ENCODE data around the gene GCLC. TPM values are rescaled to one million over a fixed set of nuclear protein-coding genes. Genes with fewer than 3 reads are reported as not detected.

The GCLC gene
- total RNA-seq, 1 experiment from 2014 or later = 47.1 TPM

- TF ChIP-seq HMGXB4 (CRISPR knock-in tag; IDR thresholded peaks at IDR 0.05) (no peak), ZNF263 (CRISPR knock-in tag; IDR thresholded peaks at IDR 0.05; ENCODE audit: low read depth) (no peak), ZNF138 (CRISPR knock-in tag; conservative IDR thresholded peaks at IDR 0.05) (no peak), ATF3 (CRISPR knock-in tag; conservative IDR thresholded peaks at IDR 0.05) (no peak), ZNF281 (CRISPR knock-in tag; IDR thresholded peaks at IDR 0.05) (no peak), IRF1 (CRISPR knock-in tag; IDR thresholded peaks at IDR 0.05) (no peak), KAT7 (CRISPR knock-in tag; IDR thresholded peaks at IDR 0.05; ENCODE audit: borderline replicate concordance) (no peak), ZNF416 (CRISPR knock-in tag; IDR thresholded peaks at IDR 0.05) (no peak)
Measured at GRCh38 chr6:53458105-53458866, 86.6 kb downstream of the GCLC start (continued).

GRCh38 chr6:53456809-53457208 is 88.1 kb downstream of the GCLC start:
- Mint-ChIP-seq H3K27me3 (ENCODE audit: low read depth) (no peaks in the 10 kb centered on the region), H3K4me1 (peaks cover 6% of the 10 kb centered on the region), H3K27ac (no peak overlapping the region), H3K36me3 (peaks cover 3% of the 10 kb centered on the region; the same call in 1 of the 2 replicates), H3K4me3 (no peak overlapping the region), H3K9me3 (peaks cover 23% of the 10 kb centered on the region)
- ChIA-PET POLR2A (no interaction called here), CTCF (no interaction called here)
- ATAC-seq = no peak
- TF ChIP-seq ERG (CRISPR knock-in tag; IDR thresholded peaks at IDR 0.05) (no peak), ATF2 (CRISPR knock-in tag; IDR thresholded peaks at IDR 0.05; ENCODE audit: borderline replicate concordance, low read depth) (no peak), IRF1 (CRISPR knock-in tag; IDR thresholded peaks at IDR 0.05) (no peak), ZMAT4 (CRISPR knock-in tag; IDR thresholded peaks at IDR 0.05) (no peak), ZNF281 (CRISPR knock-in tag; IDR thresholded peaks at IDR 0.05) (no peak), HMGXB4 (CRISPR knock-in tag; IDR thresholded peaks at IDR 0.05) (no peak), OVOL2 (CRISPR knock-in tag; IDR thresholded peaks at IDR 0.05; ENCODE audit: borderline replicate concordance) (no peak), PRRX2 (CRISPR knock-in tag; IDR thresholded peaks at IDR 0.05) (no peak), FOXJ3 (CRISPR knock-in tag; IDR thresholded peaks at IDR 0.05; ENCODE audit: borderline replicate concordance) (no peak), CTCF (IDR thresholded peaks at IDR 0.05) (no peak), SMAD4 (CRISPR knock-in tag; IDR thresholded peaks at IDR 0.05) (no peak)
- no peak for DNase-seq (ENCODE audit: low spot score)

All from WTC11 (cell line).